ENCODE results near the gene UPP2. TPM values are rescaled to one million over a fixed set of nuclear protein-coding genes. Genes with fewer than 3 reads are reported as not detected.

The UPP2 gene
- total RNA-seq, 1 experiment from 2014 or later = not detected

DNA sequence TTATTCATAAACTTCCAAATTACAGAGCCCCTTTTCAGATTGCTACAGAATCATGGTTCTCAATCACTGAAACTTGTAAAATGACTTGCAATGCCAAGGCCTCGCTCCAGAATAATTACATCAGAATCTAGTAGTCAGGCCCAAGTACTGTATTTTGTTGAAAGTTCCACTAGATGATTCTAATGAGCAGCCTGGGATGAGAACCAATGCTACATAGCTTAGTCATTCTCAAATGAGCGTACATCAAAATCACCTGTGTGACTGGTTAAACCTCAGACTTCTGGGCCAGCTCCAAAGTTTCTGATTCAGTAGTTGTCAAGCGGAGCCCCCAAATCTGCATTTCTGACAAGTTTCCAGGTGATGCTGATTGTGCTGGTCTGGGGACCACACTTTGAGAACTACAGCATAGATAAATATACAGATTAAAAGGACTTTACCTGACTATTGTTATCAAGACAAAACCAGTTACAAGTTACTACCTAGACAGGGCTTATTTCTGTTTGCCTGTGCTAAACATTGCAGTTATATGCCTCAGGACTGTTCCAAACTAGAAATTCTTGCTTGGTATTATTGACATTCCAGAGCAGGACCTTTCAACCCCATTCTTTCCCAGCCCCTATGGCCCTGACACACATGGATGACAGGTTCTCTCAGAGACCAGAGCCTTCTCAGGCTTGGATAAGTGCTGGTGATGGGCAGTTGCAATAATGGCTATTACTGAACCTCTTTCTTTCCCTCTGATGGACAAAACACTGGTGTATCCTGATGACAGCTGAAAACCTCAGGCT, 83.1 kb downstream of the UPP2 start:
- BruUV-seq (replicated peaks) = no TSS peak
- Histone ChIP-seq H3F3A (ENCODE audit: insufficient read depth, low read depth) (no peaks in the 10 kb centered on the region), H3K4me3 (no peak overlapping the region), H3K27me3 (ENCODE audit: insufficient read depth, low read depth) (no peaks in the 10 kb centered on the region), H3K4me2 (peak overlapping the region; percentile 15; the same call in 1 of the 2 replicates), H3K9me2 (ENCODE audit: insufficient read depth) (no peaks in the 10 kb centered on the region), H3K27ac (0 out of 2 replicates have a peak overlapping the region, but pooled peaks have one; percentile 47), H3K9me3 (ENCODE audit: insufficient read depth, low read depth) (no peaks in the 10 kb centered on the region), H4K20me1 (ENCODE audit: insufficient read depth) (no peaks in the 10 kb centered on the region), H2AFZ (no peak overlapping the region), H3K36me3 (ENCODE audit: low read depth) (no peaks in the 10 kb centered on the region), H3K4me1 (replicated peaks; ENCODE audit: insufficient read depth) (peaks cover 7% of the 10 kb centered on the region; the same call in 1 of the 2 replicates), H3K79me2 (ENCODE audit: low read depth) (no peaks in the 10 kb centered on the region)
- peak; percentile 11 to 48 for DNase-seq
- ChIA-PET POLR2A (ENCODE audit: unreplicated experiment) (no interaction called here), CTCF (no interaction called here)
- intact Hi-C loops (cut with micrococcal nuclease; ENCODE audit: unreplicated experiment) = no loop called here
- TF ChIP-seq CTCF (conservative IDR thresholded peaks at IDR 0.05) (no peak), EZH2 (IDR thresholded peaks at IDR 0.05; ENCODE audit: low read depth) (no peak)

Other genes with a start within 250 kb of the UPP2 start
- gene ACVR1, start 225.5 kb upstream of the UPP2 start, total RNA-seq (2021) = 8.6 and 8.9 TPM in 2 replicates